ENCODE results near the gene USP17L11.
"Not testable (repeated sequence)": the region's sequence is repeated elsewhere in the genome, so short reads cannot be mapped to it uniquely, and the experiment has no call there.

- TF ChIP-seq ELF1 (IDR thresholded peaks at IDR 0.05; ENCODE audit: borderline replicate concordance, low read depth); CTCF (IDR thresholded peaks at IDR 0.05 in 2 of 3, conservative IDR thresholded peaks at IDR 0.05 in 1 of 3; ENCODE audit: borderline replicate concordance in 1 of 3, insufficient read depth in 1 of 3, low read depth in 2 of 3, low read length in 2 of 3); POLR2A (IDR thresholded peaks at IDR 0.05; ENCODE audit: borderline replicate concordance, extremely low read depth, insufficient read depth, insufficient read length); YY1 (IDR thresholded peaks at IDR 0.05; ENCODE audit: extremely low read depth, insufficient replicate concordance, low read depth, low read length); MAX (IDR thresholded peaks at IDR 0.05); EZH2 (IDR thresholded peaks at IDR 0.05); CEBPB (IDR thresholded peaks at IDR 0.05; ENCODE audit: low read depth): not testable (repeated sequence)
Observed at GRCh38 chr4:9210357-9210756, 4.8 kb upstream of the USP17L11 start, which contains the start of gene USP17L10.

All from HCT116 (cell line).